K562 (cell line): ENCODE results near the gene ADAMTSL3. TPM values are rescaled to one million over a fixed set of nuclear protein-coding genes. Genes with fewer than 3 reads are reported as not detected.

Experiments used
- ATAC-seq: fragments of 200-7000 bp; cut with Tn5 transposase; 3 replicates; pipeline ENCODE4 v1.9.1; 2020; ENCODE audit warnings: moderate library complexity
- BruUV-seq: library from RNA; stranded (reverse); fragments of 400-500 nt; replicated peaks from 2 replicates; lab custom pipeline; 2021; lab: Mats Ljungman, UMichigan
- CTCF ChIA-PET: fragments of 300-600 bp; formaldehyde crosslinking; extraction: SDS; loops from one replicate; lab custom pipeline; 2021; ENCODE audit warnings: low intra/inter-chr PET ratio; lab: Yijun Ruan, JAX
- POLR2A ChIA-PET: fragments of 300-600, 350-650 bp; sonication (Branson Sonifier 250); formaldehyde crosslinking; extraction: SDS; loops from one replicate; lab custom pipeline; 2021; ENCODE audit warnings: antibody characterized with exemption, inconsistent platforms; lab: Yijun Ruan, JAX
- DNase-seq, 4 experiments: peaks; one replicate each; pipeline versions ENCODE4 v3.0.0 to v3.0.0-alpha.2; 2011 to 2018; ENCODE audit warnings: low spot score in 3 of 4, mixed read lengths in 3 of 4; ENCODE audit errors: extremely low read depth in 1 of 4
- FAIRE-seq: peaks from 2 replicates; lab custom pipeline; 2011; peaks lifted over from hg19 to GRCh38; lab: Jason Lieb, UNC
- H2AFZ ChIP-seq: 2 replicates; pipeline ENCODE4 v1.6.0; 2011; ENCODE audit warnings: low read depth, low read length, control low read depth, inconsistent platforms
- H3K27ac ChIP-seq: fragments of 200-600 bp; 3 replicates; pipeline ENCODE4 v1.8.0; 2011; ENCODE audit warnings: low read depth, mild to moderate bottlenecking, control low read depth, inconsistent platforms, low read length, moderate library complexity, mixed read lengths; ENCODE audit errors: extremely low read depth
- H3K27me3 ChIP-seq, 2 experiments: fragments of 300-600 bp in 1 of 2; 2 replicates in 1 of 2; 3 replicates in 1 of 2; pipeline versions ENCODE4 v1.6.0 to v1.8.0; 2011; ENCODE audit warnings: inconsistent platforms in 2 of 2, low read length in 2 of 2, mild to moderate bottlenecking in 1 of 2, mixed read lengths in 1 of 2, moderate library complexity in 1 of 2; ENCODE audit not compliant: control insufficient read depth in 2 of 2, insufficient read depth in 2 of 2
- H3K36me3 ChIP-seq: fragments of 300-600 bp; 3 replicates; pipeline ENCODE4 v1.8.0; 2011; ENCODE audit warnings: mild to moderate bottlenecking, low read length, inconsistent platforms; ENCODE audit not compliant: control insufficient read depth, insufficient read depth
- H3K4me1 ChIP-seq, 2 experiments: fragments of 200-600 bp in 1 of 2; replicated peaks in 1 of 2; 2 replicates in 1 of 2; 3 replicates in 1 of 2; pipeline versions ENCODE4 v1.5.1 to v1.8.0; 2011; ENCODE audit warnings: inconsistent platforms in 2 of 2, low read length in 2 of 2, mild to moderate bottlenecking in 1 of 2, mixed read lengths in 1 of 2, moderate library complexity in 1 of 2; ENCODE audit not compliant: control insufficient read depth in 2 of 2, insufficient read depth in 2 of 2
- H3K4me2 ChIP-seq: 2 replicates; pipeline ENCODE4 v1.6.1; 2011; ENCODE audit warnings: low read length, control low read depth, inconsistent platforms, mixed read lengths; ENCODE audit not compliant: insufficient read depth
- H3K4me3 ChIP-seq: fragments of 200-600 bp; sonication (generic), shearing (Covaris generic); 2 replicates; pipeline ENCODE4 v1.5.1; 2016; ENCODE audit warnings: control low read depth, inconsistent platforms
- H3K79me2 ChIP-seq: fragments of 200-600 bp; 3 replicates; pipeline ENCODE4 v1.8.0; 2011; ENCODE audit warnings: low read length, inconsistent platforms; ENCODE audit not compliant: control insufficient read depth, insufficient read depth
- H3K9ac ChIP-seq, 2 experiments: 2 replicates each; pipeline versions ENCODE4 v1.6.0 to v1.6.1; 2011; ENCODE audit warnings: low read depth in 2 of 2, low read length in 2 of 2, control low read depth in 1 of 2, inconsistent platforms in 1 of 2, mild to moderate bottlenecking in 1 of 2, mixed read lengths in 1 of 2; ENCODE audit not compliant: insufficient read depth in 1 of 2
- H3K9me1 ChIP-seq: one replicate; pipeline ENCODE4 v1.6.0; 2011; ENCODE audit warnings: inconsistent platforms, mild to moderate bottlenecking, low read length, moderate library complexity; ENCODE audit not compliant: control insufficient read depth, insufficient read depth
- H3K9me3 ChIP-seq: replicated peaks from 2 replicates; pipeline ENCODE4 v1.5.1; 2011; ENCODE audit warnings: low read depth, low read length, inconsistent platforms; ENCODE audit not compliant: control insufficient read depth, insufficient read depth
- H4K20me1 ChIP-seq: replicated peaks from 2 replicates; pipeline ENCODE4 v1.6.1; 2011; ENCODE audit warnings: low read length, inconsistent platforms, mixed read lengths; ENCODE audit not compliant: control insufficient read depth, insufficient read depth
- E2F6 ChIP-seq, 2 experiments: IDR thresholded peaks; 2 replicates each; pipeline ENCODE4 v1.6.1; 2011; ENCODE audit warnings: borderline replicate concordance in 1 of 2, control low read depth in 1 of 2, low read depth in 1 of 2, low read length in 1 of 2, mild to moderate bottlenecking in 1 of 2, mixed read lengths in 1 of 2, moderate library complexity in 1 of 2; ENCODE audit not compliant: insufficient read depth in 1 of 2, insufficient read length in 1 of 2, poor library complexity in 1 of 2, severe bottlenecking in 1 of 2; ENCODE audit errors: extremely low read depth in 1 of 2
- GABPB1 ChIP-seq: sonication (generic); formaldehyde crosslinking; IDR thresholded peaks from 2 replicates; pipeline ENCODE4 v1.8.0; 2022; ENCODE audit warnings: mild to moderate bottlenecking, missing genetic modification reagents
- IRF9 ChIP-seq: fragments of 450-650 bp; IDR thresholded peaks from 2 replicates; pipeline ENCODE4 v1.6.1; 2016; ENCODE audit warnings: missing biosample characterization, missing genetic modification characterization
- NRF1 ChIP-seq, 2 experiments: fragments of 450-650 bp; IDR thresholded peaks in 1 of 2; conservative IDR thresholded peaks in 1 of 2; 2 replicates each; pipeline ENCODE4 v1.6.1; 2014; ENCODE audit warnings: mild to moderate bottlenecking in 2 of 2
- RBM25 ChIP-seq: fragments of 200-400 bp; formaldehyde crosslinking; IDR thresholded peaks from 2 replicates; pipeline ENCODE4 v1.6.1; 2018; ENCODE audit warnings: low read length, low read depth, moderate library complexity; ENCODE audit not compliant: severe bottlenecking
- VEZF1 ChIP-seq: fragments of 200-800 bp; sonication (Bioruptor generic); IDR thresholded peaks from 2 replicates; pipeline ENCODE4 v1.6.1; 2017; ENCODE audit warnings: missing genetic modification characterization, missing compliant biosample characterization
- ZNF583 ChIP-seq: fragments of 250-450 bp; sonication (Bioruptor Pico); IDR thresholded peaks from 2 replicates; pipeline ENCODE4 v1.4.0; 2020
- WGBS: fragments of 100-300 bp; shearing (Covaris generic); methylation state at CpG from one replicate; pipeline ENCODE4 v1.1.6; 2016; ENCODE audit warnings: low coverage, mixed read lengths; ENCODE audit not compliant: insufficient coverage; ENCODE audit errors: missing lambda C conversion rate; 5-methylcytosine and 5-hydroxymethylcytosine counted together
- in situ Hi-C: fragments of 300-500 bp; cut with MboI; formaldehyde crosslinking; loops from 4 replicates; pipeline ENCODE4 v1.15.0; 2018; ENCODE audit warnings: inconsistent platforms, mixed read lengths
- intact Hi-C: fragments of 100-400 bp; cut with micrococcal nuclease; formaldehyde crosslinking; loops from 2 replicates; pipeline ENCODE4 v1.14.2; 2022
- polyA plus RNA-seq, 8 experiments: library from polyadenylated mRNA; depleted of rRNA in 4 of 8; stranded (reverse) in 5 of 8; unstranded in 3 of 8; fragments of >200 nt; fragmentation: Nextera tagmentation in 2 of 8; fragmentation: Illumina TruSeq in 1 of 8; extraction: Ambion mirVana in 2 of 8; extraction: Trizol in 1 of 8; gene quantifications; 2 replicates each; pipeline versions ENCODE4 v1.2.1 to v1.2.3, GENCODE V29; 2011 to 2014; ENCODE audit warnings: inconsistent platforms in 1 of 8, missing spikeins in 1 of 8
- total RNA-seq, 7 experiments: library from RNA; depleted of rRNA in 6 of 7; stranded (reverse); fragments of >200 nt in 6 of 7; fragmentation: Illumina TruSeq in 2 of 7; extraction: Trizol in 2 of 7; gene quantifications; 2 replicates each; pipeline versions ENCODE4 v1.2.1 to v1.2.3, GENCODE V29; 2011 to 2021; ENCODE audit warnings: low replicate concordance in 1 of 7

ADAMTSL3 gene
- total and polyA plus RNA-seq, 9 of the 15 experiments (the other 6 are each of a cell fraction or from before 2014, with no cell fraction given), result 0.01 to 0.18 (median 0.07) TPM; not detected in 3

- TF ChIP-seq VEZF1 (no peak), NRF1 (conservative IDR thresholded peaks at IDR 0.05 in 1 of 2, IDR thresholded peaks at IDR 0.05 in 1 of 2) (no peak), ZNF583 (CRISPR knock-in tag) (no peak), GABPB1 (no peak), IRF9 (tag) (no peak)
Observed at GRCh38 chr15:83769411-83769999, 115.6 kb downstream of the ADAMTSL3 start (continued).

- Histone ChIP-seq H3K27ac (no peak overlapping the region), H3K4me2 (no peak overlapping the region), H3K4me1 (no peaks in the 10 kb centered on the region), H3K4me3 (no peak overlapping the region), H3K9ac (no peak overlapping the region), H4K20me1 (no peaks in the 10 kb centered on the region), H3K9me3 (no peaks in the 10 kb centered on the region), H3K79me2 (no peaks in the 10 kb centered on the region), H2AFZ (no peak overlapping the region), H3K36me3 (no peaks in the 10 kb centered on the region), H3K9me1 (no peaks in the 10 kb centered on the region), H3K27me3 (peaks cover 2 to 4% of the 10 kb centered on the region in 2 experiments; a peak in 2 of 5 replicates)
- no peak for DNase-seq
- no peak for ATAC-seq
- TF ChIP-seq RBM25 (no peak), E2F6 (IDR thresholded peaks at IDR 0.05; ENCODE audit: borderline replicate concordance in 1 of 2, extremely low read depth in 1 of 2, insufficient read depth in 1 of 2, insufficient read length in 1 of 2, low read depth in 1 of 2, low read length in 1 of 2, poor library complexity in 1 of 2, severe bottlenecking in 1 of 2) (no peak)
- BruUV-seq, result no TSS peak
- ChIA-PET POLR2A (no interaction called here), CTCF (no interaction called here)
- in situ Hi-C loops (no loop called here), intact Hi-C loops (no loop called here)
- WGBS, result 0% methylated on average over 2 of the region's 3 CpGs
- FAIRE-seq, result no peak
Observed at GRCh38 chr15:83775738-83776137, 121.8 kb downstream of the ADAMTSL3 start.
